ENCODE results near the gene NR2F2.

GRCh38 chr15:96300836-96301235 is 29.7 kb upstream of the NR2F2 start:
- TF ChIP-seq, protein P1, sequence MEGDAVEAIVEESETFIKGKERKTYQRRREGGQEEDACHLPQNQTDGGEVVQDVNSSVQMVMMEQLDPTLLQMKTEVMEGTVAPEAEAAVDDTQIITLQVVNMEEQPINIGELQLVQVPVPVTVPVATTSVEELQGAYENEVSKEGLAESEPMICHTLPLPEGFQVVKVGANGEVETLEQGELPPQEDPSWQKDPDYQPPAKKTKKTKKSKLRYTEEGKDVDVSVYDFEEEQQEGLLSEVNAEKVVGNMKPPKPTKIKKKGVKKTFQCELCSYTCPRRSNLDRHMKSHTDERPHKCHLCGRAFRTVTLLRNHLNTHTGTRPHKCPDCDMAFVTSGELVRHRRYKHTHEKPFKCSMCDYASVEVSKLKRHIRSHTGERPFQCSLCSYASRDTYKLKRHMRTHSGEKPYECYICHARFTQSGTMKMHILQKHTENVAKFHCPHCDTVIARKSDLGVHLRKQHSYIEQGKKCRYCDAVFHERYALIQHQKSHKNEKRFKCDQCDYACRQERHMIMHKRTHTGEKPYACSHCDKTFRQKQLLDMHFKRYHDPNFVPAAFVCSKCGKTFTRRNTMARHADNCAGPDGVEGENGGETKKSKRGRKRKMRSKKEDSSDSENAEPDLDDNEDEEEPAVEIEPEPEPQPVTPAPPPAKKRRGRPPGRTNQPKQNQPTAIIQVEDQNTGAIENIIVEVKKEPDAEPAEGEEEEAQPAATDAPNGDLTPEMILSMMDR (IDR thresholded peaks at IDR 0.05) = no peak
- TF ChIP-seq EZH2 (IDR thresholded peaks at IDR 0.05) = no peak
- TF ChIP-seq EZH2phosphoT487 (IDR thresholded peaks at IDR 0.05) = no peak
